ES-I3 (cell line): Measurements from ENCODE around the gene TRIM71.

ENCODE experiments used
- H3K36me3 ChIP-seq: 2 replicates; pipeline ENCODE4 v1.6.1; 2013; ENCODE audit warnings: mild to moderate bottlenecking, low read length, control low read depth, moderate library complexity; ENCODE audit not compliant: insufficient read depth
- H3K4me1 ChIP-seq: 2 replicates; pipeline ENCODE4 v1.6.1; 2013; ENCODE audit warnings: mild to moderate bottlenecking, control low read depth, low read length; ENCODE audit not compliant: insufficient read depth
- H3K9ac ChIP-seq: 2 replicates; pipeline ENCODE4 v1.6.1; 2013; ENCODE audit warnings: low read depth, mild to moderate bottlenecking, low read length, moderate library complexity
- H3K9me3 ChIP-seq: 2 replicates; pipeline ENCODE4 v1.6.1; 2013; ENCODE audit warnings: mild to moderate bottlenecking, low read length, moderate library complexity; ENCODE audit not compliant: control insufficient read depth, insufficient read depth

TRIM71 gene

GRCh38 chr3:32871273-32871672 lies 53.5 kb downstream of the TRIM71 start:
- H3K9me3 ChIP-seq: no peaks in the 10 kb centered on the region
- H3K9ac ChIP-seq: no peak overlapping the region
- peaks cover 21% of the 10 kb centered on the region; the same call in 1 of the 2 replicates for H3K36me3 ChIP-seq
- H3K4me1 ChIP-seq: peaks cover 77% of the 10 kb centered on the region

- H3K36me3 ChIP-seq: peaks cover 34% of the 10 kb centered on the region
Measured at GRCh38 chr3:32872487-32873382, 54.9 kb downstream of the TRIM71 start.

GRCh38 chr3:32873531-32874130 lies 55.8 kb downstream of the TRIM71 start:
- Histone ChIP-seq H3K36me3 (peaks cover 35% of the 10 kb centered on the region), H3K4me1 (peaks cover 57% of the 10 kb centered on the region), H3K9ac (no peak overlapping the region), H3K9me3 (no peaks in the 10 kb centered on the region)

More at GRCh38 chr3:32872487-32873382, 54.9 kb downstream of the TRIM71 start:
- no peak overlapping the region; the same call in 1 of the 2 replicates for H3K9ac ChIP-seq
- no peaks in the 10 kb centered on the region for H3K9me3 ChIP-seq
- H3K4me1 ChIP-seq: peaks cover 65% of the 10 kb centered on the region

- Histone ChIP-seq H3K4me1 (peaks cover 38% of the 10 kb centered on the region), H3K36me3 (peaks cover 44% of the 10 kb centered on the region), H3K9ac (no peak overlapping the region), H3K9me3 (no peaks in the 10 kb centered on the region)
Measured at GRCh38 chr3:32876920-32877319, 59.1 kb downstream of the TRIM71 start.

- Histone ChIP-seq H3K9ac (no peak overlapping the region), H3K36me3 (peaks cover 44% of the 10 kb centered on the region), H3K9me3 (no peaks in the 10 kb centered on the region), H3K4me1 (peaks cover 33% of the 10 kb centered on the region)
Measured at GRCh38 chr3:32877598-32877997, 59.8 kb downstream of the TRIM71 start.

GRCh38 chr3:32880225-32880624 lies 62.4 kb downstream of the TRIM71 start:
- peaks cover 20% of the 10 kb centered on the region for H3K4me1 ChIP-seq
- no peaks in the 10 kb centered on the region for H3K9me3 ChIP-seq
- H3K9ac ChIP-seq: no peak overlapping the region
- peaks cover 44% of the 10 kb centered on the region for H3K36me3 ChIP-seq

GRCh38 chr3:32881624-32882023 lies 63.8 kb downstream of the TRIM71 start:
- no peaks in the 10 kb centered on the region for H3K9me3 ChIP-seq
- H3K4me1 ChIP-seq: peaks cover 11% of the 10 kb centered on the region
- no peak overlapping the region for H3K9ac ChIP-seq
- peaks cover 48% of the 10 kb centered on the region for H3K36me3 ChIP-seq

GRCh38 chr3:32882189-32882588 lies 64.4 kb downstream of the TRIM71 start:
- H3K9me3 ChIP-seq: no peaks in the 10 kb centered on the region
- H3K9ac ChIP-seq: no peak overlapping the region
- H3K36me3 ChIP-seq: peaks cover 48% of the 10 kb centered on the region
- H3K4me1 ChIP-seq: peaks cover 9% of the 10 kb centered on the region

GRCh38 chr3:32882603-32883025 lies 64.8 kb downstream of the TRIM71 start:
- peaks cover 9% of the 10 kb centered on the region for H3K4me1 ChIP-seq
- no peak overlapping the region for H3K9ac ChIP-seq
- H3K36me3 ChIP-seq: peaks cover 47% of the 10 kb centered on the region
- H3K9me3 ChIP-seq: no peaks in the 10 kb centered on the region

GRCh38 chr3:32883817-32884216 lies 66.0 kb downstream of the TRIM71 start:
- Histone ChIP-seq H3K9me3 (no peaks in the 10 kb centered on the region), H3K4me1 (peaks cover 9% of the 10 kb centered on the region), H3K9ac (no peak overlapping the region), H3K36me3 (peaks cover 49% of the 10 kb centered on the region)

- peaks cover 54% of the 10 kb centered on the region for H3K36me3 ChIP-seq
- peaks cover 9% of the 10 kb centered on the region for H3K4me1 ChIP-seq
- H3K9ac ChIP-seq: no peak overlapping the region
Measured at GRCh38 chr3:32884591-32884990, 66.8 kb downstream of the TRIM71 start.

GRCh38 chr3:32885283-32885901 lies 67.6 kb downstream of the TRIM71 start:
- H3K9ac ChIP-seq: no peak overlapping the region
- H3K4me1 ChIP-seq: peaks cover 9% of the 10 kb centered on the region
- peaks cover 60% of the 10 kb centered on the region for H3K36me3 ChIP-seq
- H3K9me3 ChIP-seq: no peaks in the 10 kb centered on the region

More at GRCh38 chr3:32884591-32884990, 66.8 kb downstream of the TRIM71 start:
- no peaks in the 10 kb centered on the region for H3K9me3 ChIP-seq

GRCh38 chr3:32886296-32886695 lies 68.5 kb downstream of the TRIM71 start:
- Histone ChIP-seq H3K9ac (no peak overlapping the region), H3K4me1 (peaks cover 6% of the 10 kb centered on the region)

GRCh38 chr3:32886911-32887310 lies 69.1 kb downstream of the TRIM71 start:
- H3K9me3 ChIP-seq: no peaks in the 10 kb centered on the region
- peaks cover 66% of the 10 kb centered on the region for H3K36me3 ChIP-seq
- 0 out of 2 replicates have a peak, but pooled peaks cover under 1% of the 10 kb centered on the region for H3K4me1 ChIP-seq
- no peak overlapping the region for H3K9ac ChIP-seq

More at GRCh38 chr3:32886296-32886695, 68.5 kb downstream of the TRIM71 start:
- Histone ChIP-seq H3K36me3 (peaks cover 66% of the 10 kb centered on the region), H3K9me3 (no peaks in the 10 kb centered on the region)
